ENCODE results near the gene ADSS1. TPM values are rescaled to one million over a fixed set of nuclear protein-coding genes. Genes with fewer than 3 reads are reported as not detected.
A peak's percentile ranks its signal among the peaks of the same experiment; 100 is the strongest.

Gene ADSS1
- total RNA-seq, 1 experiment from 2014 or later, result 0.52 TPM

GRCh38 chr14:104689109-104689880 lies 34.7 kb upstream of the ADSS1 start, which contains the start of gene INF2:
TSS of gene INF2 (plus strand) at chr14:104689618. CDS start at chr14:104701366, 11,748 bp downstream.
- CTCF ChIA-PET, result no interaction called here
- peak; percentile 73 for DNase-seq (ENCODE audit: low spot score)
- Histone ChIP-seq H3K36me3 (ENCODE audit: insufficient read depth, low read length, poor library complexity, severe bottlenecking) (no peaks in the 10 kb centered on the region), H3K4me1 (ENCODE audit: insufficient read depth, low read length, poor library complexity, severe bottlenecking) (peaks cover 13% of the 10 kb centered on the region), H3K4me3 (ENCODE audit: low read depth, low read length, poor library complexity, severe bottlenecking) (peak within 1 kb of the TSS; percentile 98), H3K9me3 (ENCODE audit: low read depth, low read length, poor library complexity, severe bottlenecking) (no peaks in the 10 kb centered on the region), H3K27ac (ENCODE audit: low read depth, low read length, poor library complexity, severe bottlenecking) (peak within 1 kb of the TSS; percentile 77), H3K27me3 (replicated peaks; ENCODE audit: insufficient read depth, low read depth, low read length, poor library complexity) (no peaks in the 10 kb centered on the region)
- TF ChIP-seq, protein P1, sequence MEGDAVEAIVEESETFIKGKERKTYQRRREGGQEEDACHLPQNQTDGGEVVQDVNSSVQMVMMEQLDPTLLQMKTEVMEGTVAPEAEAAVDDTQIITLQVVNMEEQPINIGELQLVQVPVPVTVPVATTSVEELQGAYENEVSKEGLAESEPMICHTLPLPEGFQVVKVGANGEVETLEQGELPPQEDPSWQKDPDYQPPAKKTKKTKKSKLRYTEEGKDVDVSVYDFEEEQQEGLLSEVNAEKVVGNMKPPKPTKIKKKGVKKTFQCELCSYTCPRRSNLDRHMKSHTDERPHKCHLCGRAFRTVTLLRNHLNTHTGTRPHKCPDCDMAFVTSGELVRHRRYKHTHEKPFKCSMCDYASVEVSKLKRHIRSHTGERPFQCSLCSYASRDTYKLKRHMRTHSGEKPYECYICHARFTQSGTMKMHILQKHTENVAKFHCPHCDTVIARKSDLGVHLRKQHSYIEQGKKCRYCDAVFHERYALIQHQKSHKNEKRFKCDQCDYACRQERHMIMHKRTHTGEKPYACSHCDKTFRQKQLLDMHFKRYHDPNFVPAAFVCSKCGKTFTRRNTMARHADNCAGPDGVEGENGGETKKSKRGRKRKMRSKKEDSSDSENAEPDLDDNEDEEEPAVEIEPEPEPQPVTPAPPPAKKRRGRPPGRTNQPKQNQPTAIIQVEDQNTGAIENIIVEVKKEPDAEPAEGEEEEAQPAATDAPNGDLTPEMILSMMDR (conservative IDR thresholded peaks at IDR 0.05; ENCODE audit: low read depth, low read length), result no peak
- TF ChIP-seq EZH2 (IDR thresholded peaks at IDR 0.05; ENCODE audit: borderline replicate concordance, low read depth, low read length, poor library complexity, severe bottlenecking), result no peak
- intact Hi-C loops (cut with micrococcal nuclease; ENCODE audit: unreplicated experiment), result no loop called here
- POLR2A ChIA-PET (ENCODE audit: low non-redundant PET), result no interaction called here
- no TSS peak for BruUV-seq (replicated peaks)

GRCh38 chr14:104689881-104690711 lies 33.9 kb upstream of the ADSS1 start:
- H3K27me3 ChIP-seq (replicated peaks; ENCODE audit: insufficient read depth, low read depth, low read length, poor library complexity), result no peaks in the 10 kb centered on the region
- H3K36me3 ChIP-seq (ENCODE audit: insufficient read depth, low read length, poor library complexity, severe bottlenecking), result no peaks in the 10 kb centered on the region
- peak overlapping the region; percentile 77 for H3K27ac ChIP-seq (ENCODE audit: low read depth, low read length, poor library complexity, severe bottlenecking)
- H3K9me3 ChIP-seq (ENCODE audit: low read depth, low read length, poor library complexity, severe bottlenecking), result no peaks in the 10 kb centered on the region
- intact Hi-C loops (cut with micrococcal nuclease; ENCODE audit: unreplicated experiment), result no loop called here
- ChIA-PET CTCF (no interaction called here), POLR2A (ENCODE audit: low non-redundant PET) (no interaction called here)
- no TSS peak for BruUV-seq (replicated peaks)
- peak overlapping the region; percentile 98 for H3K4me3 ChIP-seq (ENCODE audit: low read depth, low read length, poor library complexity, severe bottlenecking)
- TF ChIP-seq, protein P1 (conservative IDR thresholded peaks at IDR 0.05; ENCODE audit: low read depth, low read length), result no peak
- no peak for TF ChIP-seq EZH2 (IDR thresholded peaks at IDR 0.05; ENCODE audit: borderline replicate concordance, low read depth, low read length, poor library complexity, severe bottlenecking)
- no peak for DNase-seq (ENCODE audit: low spot score)
- peaks cover 21% of the 10 kb centered on the region for H3K4me1 ChIP-seq (ENCODE audit: insufficient read depth, low read length, poor library complexity, severe bottlenecking)

DNA sequence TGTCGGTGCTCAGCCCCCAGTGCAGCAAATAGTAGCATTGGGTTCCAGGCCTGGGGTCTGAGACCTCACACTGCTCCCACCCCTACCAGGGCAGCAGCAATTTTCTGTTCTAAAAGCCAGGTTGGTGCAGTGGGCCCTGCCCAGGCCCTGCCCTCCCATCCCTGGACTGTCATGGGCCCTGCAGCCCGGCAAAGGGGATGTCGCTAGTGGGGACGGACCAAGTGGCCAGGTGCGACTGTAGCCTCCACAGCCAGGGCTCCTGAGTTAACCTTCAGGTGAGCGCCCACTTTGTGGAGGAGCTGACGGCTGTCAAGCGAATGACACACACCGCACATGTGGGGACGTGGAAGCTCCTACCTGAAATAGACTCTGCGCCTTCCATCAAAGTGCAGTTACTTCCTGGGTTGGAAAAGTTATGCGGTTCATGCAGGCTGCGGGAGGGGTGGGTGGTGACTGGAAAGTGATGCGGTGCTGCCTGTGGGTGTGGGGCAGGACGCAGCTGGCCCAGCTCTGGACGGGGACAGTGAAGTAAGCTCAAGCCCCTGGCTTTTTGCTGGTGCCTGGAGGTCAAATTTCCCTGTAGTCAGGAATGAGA lies 33.1 kb upstream of the ADSS1 start:
- CTCF ChIA-PET, result no interaction called here
- H3K27ac ChIP-seq (ENCODE audit: low read depth, low read length, poor library complexity, severe bottlenecking), result peak overlapping the region; percentile 77
- peak overlapping the region; percentile 98 for H3K4me3 ChIP-seq (ENCODE audit: low read depth, low read length, poor library complexity, severe bottlenecking)
- H3K36me3 ChIP-seq (ENCODE audit: insufficient read depth, low read length, poor library complexity, severe bottlenecking), result peaks cover 3% of the 10 kb centered on the region
- intact Hi-C loops (cut with micrococcal nuclease; ENCODE audit: unreplicated experiment), result no loop called here
- TF ChIP-seq, protein P1 (conservative IDR thresholded peaks at IDR 0.05; ENCODE audit: low read depth, low read length), result no peak
- no peak for TF ChIP-seq EZH2 (IDR thresholded peaks at IDR 0.05; ENCODE audit: borderline replicate concordance, low read depth, low read length, poor library complexity, severe bottlenecking)
- DNase-seq (ENCODE audit: low spot score), result no peak
- peaks cover 30% of the 10 kb centered on the region for H3K4me1 ChIP-seq (ENCODE audit: insufficient read depth, low read length, poor library complexity, severe bottlenecking)
- no peaks in the 10 kb centered on the region for H3K9me3 ChIP-seq (ENCODE audit: low read depth, low read length, poor library complexity, severe bottlenecking)
- TSS peak; percentile 39 for BruUV-seq (replicated peaks)
- POLR2A ChIA-PET (ENCODE audit: low non-redundant PET), result no interaction called here
- no peaks in the 10 kb centered on the region for H3K27me3 ChIP-seq (replicated peaks; ENCODE audit: insufficient read depth, low read depth, low read length, poor library complexity)
